Choroid plexus epithelial cell (primary cell): Measurements from ENCODE around the gene HSPBP1.

Source experiments
- DNase-seq: peaks from one replicate; pipeline ENCODE4 v3.0.0-alpha.2; 2010; ENCODE audit warnings: low read depth
- H3K4me3 ChIP-seq: 2 replicates; pipeline ENCODE4 v1.5.1; 2011; ENCODE audit warnings: low read depth, mild to moderate bottlenecking, control low read depth, low read length, moderate library complexity
- CTCF ChIP-seq: conservative IDR thresholded peaks from 2 replicates; pipeline ENCODE4 v1.5.1; 2011; ENCODE audit warnings: low read depth, mild to moderate bottlenecking, control low read depth, inconsistent platforms, low read length, moderate library complexity

The HSPBP1 gene

GRCh38 chr19:55253842-55254624 lies 25.9 kb downstream of the HSPBP1 start:
- no peak for DNase-seq
- H3K4me3 ChIP-seq, result no peak overlapping the region
- TF ChIP-seq CTCF, result no peak

- DNase-seq, result no peak
- no peak for TF ChIP-seq CTCF
- H3K4me3 ChIP-seq, result no peak overlapping the region
These were observed 26.9 kb downstream of the HSPBP1 start for GRCh38 chr19:55252760-55253663.

GRCh38 chr19:55251341-55252081 lies 28.4 kb downstream of the HSPBP1 start:
- no peak overlapping the region for H3K4me3 ChIP-seq
- DNase-seq, result peak; percentile 14

GRCh38 chr19:55250262-55251036 lies 29.5 kb downstream of the HSPBP1 start:
- DNase-seq, result no peak
- no peak for TF ChIP-seq CTCF
- H3K4me3 ChIP-seq, result no peak overlapping the region

More at GRCh38 chr19:55251341-55252081, 28.4 kb downstream of the HSPBP1 start:
- TF ChIP-seq CTCF, result no peak

GRCh38 chr19:55249841-55250240 lies 30.1 kb downstream of the HSPBP1 start:
- no peak for TF ChIP-seq CTCF
- H3K4me3 ChIP-seq, result no peak overlapping the region
- no peak for DNase-seq

GRCh38 chr19:55248704-55249103 lies 31.2 kb downstream of the HSPBP1 start:
- no peak overlapping the region for H3K4me3 ChIP-seq
- no peak for TF ChIP-seq CTCF
- DNase-seq, result no peak
